Kidney (tissue), 14 donors: ENCODE data around the gene STXBP5. TPM values are rescaled to one million over a fixed set of nuclear protein-coding genes. Genes with fewer than 3 reads are reported as not detected.

Experiments used
- DNase-seq, 5 donors: peaks; one replicate each; pipeline ENCODE4 v3.0.0-alpha.2; 2013 to 2020
- FAIRE-seq: peaks from 2 replicates; lab custom pipeline; 2012; peaks lifted over from hg19 to GRCh38; lab: Jason Lieb, UNC
- H3K27ac ChIP-seq, 2 donors: one replicate each; pipeline ENCODE4 v1.7.0; 2013; ENCODE audit warnings: low read depth in 2 of 2, low read length in 2 of 2, inconsistent platforms in 1 of 2
- H3K27me3 ChIP-seq: one replicate; pipeline ENCODE4 v1.7.1; 2013; ENCODE audit warnings: low read length, inconsistent platforms; ENCODE audit not compliant: control insufficient read depth, insufficient read depth
- H3K36me3 ChIP-seq, 3 donors: one replicate each; pipeline versions ENCODE4 v1.7.0 to v1.7.1; 2013; ENCODE audit warnings: low read length in 3 of 3, control low read depth in 1 of 3, inconsistent platforms in 1 of 3; ENCODE audit not compliant: insufficient read depth in 3 of 3, control insufficient read depth in 2 of 3
- H3K4me1 ChIP-seq, 3 donors: one replicate each; pipeline versions ENCODE4 v1.7.0 to v1.7.1; 2013; ENCODE audit warnings: low read length in 3 of 3, inconsistent platforms in 1 of 3, low read depth in 1 of 3; ENCODE audit not compliant: control insufficient read depth in 2 of 3, insufficient read depth in 2 of 3
- H3K4me3 ChIP-seq, 3 donors: one replicate each; pipeline versions ENCODE4 v1.7.0 to v1.8.1; 2013; ENCODE audit warnings: low read length in 3 of 3, control low read depth in 1 of 3, inconsistent platforms in 1 of 3
- H3K9ac ChIP-seq, 3 donors: one replicate each; pipeline versions ENCODE4 v1.7.0 to v1.7.1; 2013; ENCODE audit warnings: low read length in 3 of 3, control low read depth in 1 of 3, inconsistent platforms in 1 of 3
- H3K9me3 ChIP-seq, 3 donors: one replicate each; pipeline versions ENCODE4 v1.7.0 to v1.7.1; 2013; ENCODE audit warnings: low read length in 3 of 3, control low read depth in 1 of 3, inconsistent platforms in 1 of 3; ENCODE audit not compliant: control insufficient read depth in 2 of 3, insufficient read depth in 1 of 3
- intact Hi-C: fragments of 100-400 bp; cut with DNase I; formaldehyde crosslinking; loops from one replicate; pipeline ENCODE4 v1.11.1; 2022
- polyA plus RNA-seq: library from polyadenylated mRNA; stranded (reverse); fragments of 350-450 nt; fragmentation: Illumina TruSeq; extraction: RNeasy Lipid Tissue Mini Kit (QIAGEN cat#74804); gene quantifications from one replicate; pipeline ENCODE4 v1.2.3, GENCODE V29; 2014; ENCODE audit warnings: low read depth, low replicate concordance; ENCODE audit not compliant: insufficient read depth
- total RNA-seq: library from RNA; stranded (reverse); fragmentation: NEBNext Ultra II Directional; extraction: Animal tissue kit (Norgen Biotek cat#: 25700); gene quantifications from one replicate; pipeline ENCODE4 v1.2.1, GENCODE V29; 2021
- TF ChIP-seq, protein P1 (sequence below): IDR thresholded peaks from 3 replicates; pipeline ENCODE4 v1.5.1; 2012; ENCODE audit warnings: mild to moderate bottlenecking, moderate library complexity, borderline replicate concordance; ENCODE audit not compliant: insufficient read depth; ENCODE audit errors: extremely low read depth
- donor health status: control.
- donor health status: control.
- donor health status: control.
- donor health status: control.
- donor health status: control.
- donor health status: DM: yes; HTN: yes; CAD: no.
- donor health status: Normal renal cell carcinoma (clear cell type).

STXBP5 gene
- total and polyA plus RNA-seq, 2 donors from 2014 or later, result 2.0 to 13.6 TPM

- DNase-seq (no peak), FAIRE-seq (no peak)
- TF ChIP-seq, protein P1, sequence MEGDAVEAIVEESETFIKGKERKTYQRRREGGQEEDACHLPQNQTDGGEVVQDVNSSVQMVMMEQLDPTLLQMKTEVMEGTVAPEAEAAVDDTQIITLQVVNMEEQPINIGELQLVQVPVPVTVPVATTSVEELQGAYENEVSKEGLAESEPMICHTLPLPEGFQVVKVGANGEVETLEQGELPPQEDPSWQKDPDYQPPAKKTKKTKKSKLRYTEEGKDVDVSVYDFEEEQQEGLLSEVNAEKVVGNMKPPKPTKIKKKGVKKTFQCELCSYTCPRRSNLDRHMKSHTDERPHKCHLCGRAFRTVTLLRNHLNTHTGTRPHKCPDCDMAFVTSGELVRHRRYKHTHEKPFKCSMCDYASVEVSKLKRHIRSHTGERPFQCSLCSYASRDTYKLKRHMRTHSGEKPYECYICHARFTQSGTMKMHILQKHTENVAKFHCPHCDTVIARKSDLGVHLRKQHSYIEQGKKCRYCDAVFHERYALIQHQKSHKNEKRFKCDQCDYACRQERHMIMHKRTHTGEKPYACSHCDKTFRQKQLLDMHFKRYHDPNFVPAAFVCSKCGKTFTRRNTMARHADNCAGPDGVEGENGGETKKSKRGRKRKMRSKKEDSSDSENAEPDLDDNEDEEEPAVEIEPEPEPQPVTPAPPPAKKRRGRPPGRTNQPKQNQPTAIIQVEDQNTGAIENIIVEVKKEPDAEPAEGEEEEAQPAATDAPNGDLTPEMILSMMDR, result no peak
- Histone ChIP-seq H3K9me3 (no peaks in the 10 kb centered on the region), H3K27me3 (no peaks in the 10 kb centered on the region), H3K36me3 (no peaks in the 10 kb centered on the region), H3K4me1 (no peaks in the 10 kb centered on the region), H3K9ac (no peak overlapping the region), H3K4me3 (no peak overlapping the region), H3K27ac (no peak overlapping the region)
- intact Hi-C loops, result no loop called here
These were observed 33.9 kb upstream of the STXBP5 start for GRCh38 chr6:147170269-147170668.

DNA sequence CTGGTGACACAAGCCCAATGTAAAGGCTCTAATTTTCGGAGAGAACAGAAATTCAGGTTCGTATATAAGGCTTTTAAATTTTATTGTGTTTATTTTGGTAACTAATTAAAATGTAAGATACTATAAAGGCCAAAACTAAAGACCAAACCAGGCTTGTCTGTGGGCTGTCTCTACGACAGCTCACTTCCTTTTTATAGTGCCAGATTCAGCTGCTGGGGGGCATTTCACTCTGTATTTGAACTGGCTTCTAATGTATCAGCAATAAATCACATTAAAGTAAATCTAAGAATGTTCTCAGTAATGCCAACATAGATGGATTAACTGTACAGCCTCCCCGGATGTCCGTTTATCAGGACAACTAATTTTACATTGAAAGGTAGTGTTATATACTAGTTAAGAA is 31.1 kb upstream of the STXBP5 start:
- no peaks in the 10 kb centered on the region for H3K36me3 ChIP-seq
- H3K4me3 ChIP-seq, result no peak overlapping the region
- H3K27me3 ChIP-seq, result no peaks in the 10 kb centered on the region
- intact Hi-C loops, result no loop called here
- TF ChIP-seq, protein P1, result no peak
- no peaks in the 10 kb centered on the region for H3K4me1 ChIP-seq
- DNase-seq (peak in 2 of 5 donors; percentile 7 to 24), FAIRE-seq (no peak)
- no peak overlapping the region for H3K27ac ChIP-seq
- H3K9me3 ChIP-seq, result no peaks in the 10 kb centered on the region
- no peak overlapping the region for H3K9ac ChIP-seq

- Histone ChIP-seq H3K9ac (no peak overlapping the region), H3K27ac (no peak overlapping the region), H3K36me3 (no peaks in the 10 kb centered on the region), H3K4me1 (no peaks in the 10 kb centered on the region), H3K27me3 (no peaks in the 10 kb centered on the region), H3K4me3 (no peak overlapping the region), H3K9me3 (no peaks in the 10 kb centered on the region)
- FAIRE-seq, result no peak
- TF ChIP-seq, protein P1, result no peak
- no peak for DNase-seq
- intact Hi-C loops, result no loop called here
These were observed 30.4 kb upstream of the STXBP5 start for GRCh38 chr6:147173675-147174308.

- H3K27ac ChIP-seq, result no peak overlapping the region
- H3K4me1 ChIP-seq, result no peaks in the 10 kb centered on the region
- H3K36me3 ChIP-seq, result no peaks in the 10 kb centered on the region
- H3K9me3 ChIP-seq, result no peaks in the 10 kb centered on the region
- FAIRE-seq (no peak), DNase-seq (no peak)
- intact Hi-C loops, result no loop called here
- H3K27me3 ChIP-seq, result no peaks in the 10 kb centered on the region
- TF ChIP-seq, protein P1, result no peak
- no peak overlapping the region for H3K4me3 ChIP-seq
- H3K9ac ChIP-seq, result no peak overlapping the region
These were observed 27.4 kb upstream of the STXBP5 start for GRCh38 chr6:147176795-147177194.
